ENCODE measurements around the gene PNKD. TPM values are rescaled to one million over a fixed set of nuclear protein-coding genes. Genes with fewer than 3 reads are reported as not detected.

Gene PNKD
- total RNA-seq, 1 donor, result 26.8 TPM

DNA sequence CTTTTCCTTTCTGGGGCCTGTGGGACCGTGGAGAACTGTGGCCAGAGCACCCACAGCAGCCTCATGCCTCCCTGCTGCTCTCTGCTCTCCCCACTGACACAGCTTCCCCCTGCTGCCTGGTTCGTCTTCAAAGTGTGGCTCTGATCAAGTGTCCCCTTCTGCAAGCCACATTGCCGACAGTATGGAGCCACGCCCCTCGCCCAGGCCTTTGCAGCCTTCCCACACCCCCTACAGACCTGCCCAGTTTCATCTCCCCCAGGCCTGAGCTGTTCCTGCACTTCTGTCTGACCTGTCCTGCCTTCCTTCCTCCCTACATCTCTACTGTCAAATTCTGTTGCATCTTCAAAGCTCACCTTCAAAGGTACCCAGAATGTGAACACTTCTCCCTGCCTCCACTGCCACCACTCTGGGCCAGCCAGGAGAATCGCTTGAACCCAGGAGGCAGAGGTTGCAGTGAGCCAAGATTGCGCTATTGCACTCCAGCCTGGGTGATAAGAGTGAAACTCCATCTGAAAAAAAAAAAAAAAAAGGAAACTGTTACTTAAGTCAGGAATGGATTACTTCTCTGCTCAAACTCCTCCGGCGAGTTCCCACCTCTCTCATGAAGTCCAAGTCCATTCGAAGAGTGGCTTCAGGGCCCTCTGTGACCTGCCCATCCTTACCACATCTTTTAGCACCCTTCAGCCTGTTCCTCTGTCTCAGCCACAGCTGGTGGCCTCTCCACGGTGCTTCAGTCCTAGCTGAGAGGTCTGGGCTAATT is 57.3 kb downstream of the PNKD start:
- TF ChIP-seq, protein P1, sequence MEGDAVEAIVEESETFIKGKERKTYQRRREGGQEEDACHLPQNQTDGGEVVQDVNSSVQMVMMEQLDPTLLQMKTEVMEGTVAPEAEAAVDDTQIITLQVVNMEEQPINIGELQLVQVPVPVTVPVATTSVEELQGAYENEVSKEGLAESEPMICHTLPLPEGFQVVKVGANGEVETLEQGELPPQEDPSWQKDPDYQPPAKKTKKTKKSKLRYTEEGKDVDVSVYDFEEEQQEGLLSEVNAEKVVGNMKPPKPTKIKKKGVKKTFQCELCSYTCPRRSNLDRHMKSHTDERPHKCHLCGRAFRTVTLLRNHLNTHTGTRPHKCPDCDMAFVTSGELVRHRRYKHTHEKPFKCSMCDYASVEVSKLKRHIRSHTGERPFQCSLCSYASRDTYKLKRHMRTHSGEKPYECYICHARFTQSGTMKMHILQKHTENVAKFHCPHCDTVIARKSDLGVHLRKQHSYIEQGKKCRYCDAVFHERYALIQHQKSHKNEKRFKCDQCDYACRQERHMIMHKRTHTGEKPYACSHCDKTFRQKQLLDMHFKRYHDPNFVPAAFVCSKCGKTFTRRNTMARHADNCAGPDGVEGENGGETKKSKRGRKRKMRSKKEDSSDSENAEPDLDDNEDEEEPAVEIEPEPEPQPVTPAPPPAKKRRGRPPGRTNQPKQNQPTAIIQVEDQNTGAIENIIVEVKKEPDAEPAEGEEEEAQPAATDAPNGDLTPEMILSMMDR (IDR thresholded peaks at IDR 0.05; ENCODE audit: insufficient read depth, low read depth, low read length), result no peak
- no peak overlapping the region for H3K4me3 ChIP-seq (ENCODE audit: low read depth, low read length)
- peak; percentile 17 for DNase-seq (ENCODE audit: low read depth)

DNA sequence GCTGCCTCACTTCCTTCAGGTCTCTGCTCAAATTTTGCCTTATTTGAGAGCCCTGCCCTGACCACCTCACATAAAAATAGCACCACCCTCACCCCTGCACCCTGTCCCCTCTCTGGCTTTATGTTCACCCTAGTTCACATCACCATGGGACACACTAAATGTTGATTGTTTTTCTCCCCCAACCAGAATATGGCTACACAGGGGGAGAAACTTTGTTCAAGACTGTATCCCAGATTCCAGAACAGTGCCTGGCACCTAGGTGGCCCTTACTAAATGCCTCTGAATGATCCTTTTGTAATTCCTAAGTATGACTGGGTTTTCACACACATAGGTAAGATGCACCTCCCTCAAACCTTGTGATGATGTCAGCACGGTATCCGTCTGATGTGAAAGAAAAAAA is 58.0 kb downstream of the PNKD start:
- DNase-seq (ENCODE audit: low read depth), result no peak
- TF ChIP-seq, protein P1 (IDR thresholded peaks at IDR 0.05; ENCODE audit: insufficient read depth, low read depth, low read length), result no peak
- no peak overlapping the region for H3K4me3 ChIP-seq (ENCODE audit: low read depth, low read length)

DNA sequence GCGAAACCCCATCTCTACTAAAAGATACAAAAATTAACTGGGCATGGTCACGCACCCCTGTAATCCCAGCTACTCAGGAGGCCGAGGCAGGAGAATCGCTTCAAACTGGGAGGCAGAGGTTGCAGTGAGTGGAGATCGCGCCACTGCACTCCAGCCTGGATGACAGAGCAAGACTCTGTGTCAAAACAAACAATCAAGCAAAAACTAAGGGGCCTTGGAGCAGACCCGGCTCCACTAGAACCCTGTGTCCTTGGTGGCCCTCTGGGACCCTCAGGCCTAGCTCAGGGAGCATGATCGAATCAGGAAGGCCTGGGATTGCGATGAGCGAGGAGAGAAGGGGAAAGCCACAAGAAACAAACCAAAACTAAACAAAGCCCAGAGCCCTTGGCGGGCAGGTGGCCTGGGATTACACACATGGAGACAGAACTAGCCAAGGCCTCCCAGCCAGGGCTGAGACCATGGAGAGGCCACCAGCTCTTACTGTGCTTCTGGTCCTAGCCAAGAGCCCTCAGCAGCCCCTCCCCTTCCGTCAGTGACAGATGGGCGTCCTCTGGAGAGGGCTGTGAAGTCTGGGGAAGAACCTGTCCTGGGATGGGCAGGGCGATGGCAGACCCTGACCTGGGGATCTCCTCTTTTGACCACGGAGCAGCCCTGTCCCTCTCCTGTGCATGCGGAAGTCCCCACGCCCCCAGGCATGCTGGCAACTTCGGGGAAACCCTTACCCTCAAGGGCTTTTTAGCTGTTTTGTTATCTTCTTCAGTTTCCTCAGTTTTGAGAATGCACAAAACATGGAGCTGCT is 58.9 kb downstream of the PNKD start:
- TF ChIP-seq, protein P1 (IDR thresholded peaks at IDR 0.05; ENCODE audit: insufficient read depth, low read depth, low read length), result no peak
- H3K4me3 ChIP-seq (ENCODE audit: low read depth, low read length), result no peak overlapping the region
- DNase-seq (ENCODE audit: low read depth), result no peak

DNA sequence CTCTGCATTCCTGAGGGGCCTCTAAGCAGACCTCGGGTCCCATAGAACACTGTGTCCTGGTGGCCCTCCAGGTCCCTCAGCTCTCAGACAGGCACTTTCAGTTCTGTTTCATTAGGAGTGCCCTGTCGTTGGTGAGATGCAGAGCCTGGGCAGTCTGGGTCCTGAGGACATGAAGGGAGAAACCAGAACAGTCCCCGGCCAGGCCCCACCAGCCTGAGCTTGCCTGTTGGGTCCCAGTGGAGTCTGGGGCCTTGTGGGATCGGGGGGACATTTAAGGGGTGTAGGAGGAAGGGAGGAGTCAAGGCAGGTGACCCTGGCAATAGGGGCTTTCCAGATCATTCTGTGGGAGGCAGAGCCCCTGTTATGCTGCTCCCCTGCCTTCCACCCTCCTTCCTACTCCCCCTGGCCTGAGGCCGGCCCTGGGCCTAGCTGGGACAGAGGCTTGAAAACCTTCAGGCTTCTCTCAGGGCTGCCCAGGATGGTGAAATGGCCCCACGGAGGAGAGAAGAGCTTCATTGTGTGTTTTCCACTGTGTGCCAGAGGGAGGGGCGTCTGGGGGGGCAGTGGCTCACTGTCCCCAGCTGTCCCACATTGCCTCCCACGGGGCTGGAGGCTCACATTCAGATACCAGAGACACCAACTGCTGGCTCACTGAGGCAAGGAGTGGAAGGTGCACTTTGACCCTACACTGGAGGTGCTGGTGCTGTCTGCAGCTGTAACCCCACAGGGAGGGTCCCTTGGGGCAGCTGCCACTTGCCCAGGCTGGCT is 59.7 kb downstream of the PNKD start:
- no peak for DNase-seq (ENCODE audit: low read depth)
- TF ChIP-seq, protein P1 (IDR thresholded peaks at IDR 0.05; ENCODE audit: insufficient read depth, low read depth, low read length), result no peak
- no peak overlapping the region for H3K4me3 ChIP-seq (ENCODE audit: low read depth, low read length)

DNA sequence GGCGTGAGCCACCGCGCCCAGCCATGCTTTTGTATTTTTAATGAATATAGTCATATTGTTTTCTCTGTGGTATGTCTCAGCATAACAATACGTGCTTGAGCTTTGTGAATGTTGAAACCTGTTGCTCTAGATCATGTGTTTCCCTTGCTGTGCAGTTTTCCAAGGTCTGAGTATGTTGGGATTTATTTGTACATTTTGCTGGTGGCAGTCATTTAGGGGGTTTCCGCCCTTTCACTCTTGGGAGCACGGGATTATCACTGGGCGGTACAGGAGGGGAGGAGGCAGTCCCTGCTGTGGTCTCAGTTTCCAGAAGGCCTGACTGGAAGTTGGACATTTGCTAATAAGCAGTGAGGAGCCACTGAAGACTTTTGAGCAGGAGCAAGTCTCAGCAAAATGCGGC is 61.4 kb downstream of the PNKD start:
- TF ChIP-seq, protein P1 (IDR thresholded peaks at IDR 0.05; ENCODE audit: insufficient read depth, low read depth, low read length), result no peak
- no peak overlapping the region for H3K4me3 ChIP-seq (ENCODE audit: low read depth, low read length)
- no peak for DNase-seq (ENCODE audit: low read depth)

DNA sequence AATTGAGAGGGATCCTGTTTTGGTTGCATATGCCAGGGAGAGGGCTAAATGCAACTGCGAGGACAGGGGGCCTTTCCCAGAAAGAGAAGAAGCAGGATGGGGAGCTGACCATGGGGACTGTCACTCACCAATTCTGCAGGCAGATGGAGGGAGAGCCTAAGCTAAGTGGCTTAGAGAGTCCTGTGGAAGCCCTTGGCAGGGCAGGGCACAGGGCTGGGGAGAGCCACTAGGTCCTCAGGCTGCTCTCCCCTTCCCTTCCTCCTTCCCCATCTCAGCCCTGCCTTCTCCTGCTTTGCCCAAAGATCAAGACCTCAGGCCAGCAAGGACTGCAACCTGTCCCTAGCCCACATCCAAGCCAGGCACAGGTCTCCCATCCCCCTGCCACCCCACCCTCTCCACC is 62.0 kb downstream of the PNKD start:
- DNase-seq (ENCODE audit: low read depth), result no peak
- TF ChIP-seq, protein P1 (IDR thresholded peaks at IDR 0.05; ENCODE audit: insufficient read depth, low read depth, low read length), result no peak
- H3K4me3 ChIP-seq (ENCODE audit: low read depth, low read length), result no peak overlapping the region

All from fibroblast of villous mesenchyme (primary cell).